B cell (primary cell): Measurements from ENCODE around the gene GDF11.

Source experiments
- EZH2 ChIP-seq: IDR thresholded peaks from 2 replicates; pipeline ENCODE4 v1.6.1; 2012; ENCODE audit warnings: borderline replicate concordance, low read depth, mild to moderate bottlenecking, moderate library complexity, low read length; ENCODE audit not compliant: insufficient read depth, poor library complexity, severe bottlenecking
- TF ChIP-seq, protein P1 (sequence below): fragments of 200-600 bp; IDR thresholded peaks from one replicate; pipeline ENCODE4 v1.8.0; 2022; ENCODE audit warnings: antibody characterized with exemption, mild to moderate bottlenecking

DNA sequence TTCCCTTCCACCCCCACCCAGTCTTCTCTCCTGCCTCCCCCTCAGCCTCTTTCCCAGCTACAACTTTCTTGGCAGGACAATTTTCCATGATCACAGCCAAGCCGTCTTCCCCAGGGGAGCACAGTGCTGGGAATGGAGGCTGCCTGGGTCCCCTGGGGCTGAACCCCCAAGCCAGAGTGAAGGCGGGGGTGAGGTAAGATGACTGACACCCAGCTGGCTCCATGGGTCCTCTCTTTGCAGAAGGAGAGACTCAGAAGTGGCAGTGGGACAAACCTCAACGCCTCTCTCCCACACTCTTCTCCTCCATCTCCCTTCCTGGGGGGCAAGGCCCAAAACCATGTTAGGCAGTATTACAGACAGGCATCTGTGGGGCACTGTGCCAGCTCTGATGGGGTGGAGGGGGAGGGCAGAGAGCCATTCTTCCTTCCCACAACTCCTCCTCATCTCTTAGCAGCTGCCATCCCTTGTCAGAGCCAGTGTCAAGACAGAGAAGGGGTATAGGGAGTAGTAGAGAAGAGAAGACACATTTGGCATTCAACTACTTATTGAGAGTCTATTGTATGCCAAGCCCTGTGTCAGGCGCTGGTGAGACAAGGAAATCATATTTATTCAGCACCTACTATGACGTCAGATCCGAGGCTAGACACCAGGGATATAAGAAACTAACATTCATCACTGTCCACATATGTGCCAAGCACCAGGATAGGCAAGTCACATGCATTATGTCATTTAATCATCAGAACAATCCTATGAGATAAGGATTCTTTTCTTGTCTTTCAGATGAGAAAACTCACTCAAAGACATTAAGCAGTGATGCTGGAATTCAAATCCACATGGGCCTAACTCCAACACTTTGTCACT is 38.8 kb upstream of the GDF11 start:
- TF ChIP-seq, protein P1, sequence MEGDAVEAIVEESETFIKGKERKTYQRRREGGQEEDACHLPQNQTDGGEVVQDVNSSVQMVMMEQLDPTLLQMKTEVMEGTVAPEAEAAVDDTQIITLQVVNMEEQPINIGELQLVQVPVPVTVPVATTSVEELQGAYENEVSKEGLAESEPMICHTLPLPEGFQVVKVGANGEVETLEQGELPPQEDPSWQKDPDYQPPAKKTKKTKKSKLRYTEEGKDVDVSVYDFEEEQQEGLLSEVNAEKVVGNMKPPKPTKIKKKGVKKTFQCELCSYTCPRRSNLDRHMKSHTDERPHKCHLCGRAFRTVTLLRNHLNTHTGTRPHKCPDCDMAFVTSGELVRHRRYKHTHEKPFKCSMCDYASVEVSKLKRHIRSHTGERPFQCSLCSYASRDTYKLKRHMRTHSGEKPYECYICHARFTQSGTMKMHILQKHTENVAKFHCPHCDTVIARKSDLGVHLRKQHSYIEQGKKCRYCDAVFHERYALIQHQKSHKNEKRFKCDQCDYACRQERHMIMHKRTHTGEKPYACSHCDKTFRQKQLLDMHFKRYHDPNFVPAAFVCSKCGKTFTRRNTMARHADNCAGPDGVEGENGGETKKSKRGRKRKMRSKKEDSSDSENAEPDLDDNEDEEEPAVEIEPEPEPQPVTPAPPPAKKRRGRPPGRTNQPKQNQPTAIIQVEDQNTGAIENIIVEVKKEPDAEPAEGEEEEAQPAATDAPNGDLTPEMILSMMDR: no peak
- no peak for TF ChIP-seq EZH2
